ENCODE results near the gene SUGCT.

DNA sequence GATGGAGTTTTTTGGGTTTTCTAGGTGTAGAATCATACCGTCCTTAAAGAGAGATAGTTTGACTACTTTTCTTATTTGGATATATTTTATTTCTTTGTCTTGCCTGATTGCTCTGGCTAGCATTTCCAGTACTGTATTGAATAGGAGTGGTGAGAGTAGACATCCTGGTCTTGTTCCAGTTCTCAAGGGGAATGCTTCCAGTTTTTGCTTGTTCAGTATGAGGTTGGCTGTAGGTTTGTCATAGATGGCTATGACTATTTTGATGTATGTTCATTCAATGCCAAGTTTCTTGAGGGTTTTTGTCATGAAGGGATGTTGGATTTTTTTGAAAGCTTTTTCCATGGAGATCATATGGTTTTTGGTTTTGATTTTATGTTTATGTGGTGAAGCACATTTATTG lies 676.9 kb downstream of the SUGCT start:
- no peak for TF ChIP-seq POLR2A (IDR thresholded peaks at IDR 0.05; ENCODE audit: low read depth)
- TF ChIP-seq, protein P1, sequence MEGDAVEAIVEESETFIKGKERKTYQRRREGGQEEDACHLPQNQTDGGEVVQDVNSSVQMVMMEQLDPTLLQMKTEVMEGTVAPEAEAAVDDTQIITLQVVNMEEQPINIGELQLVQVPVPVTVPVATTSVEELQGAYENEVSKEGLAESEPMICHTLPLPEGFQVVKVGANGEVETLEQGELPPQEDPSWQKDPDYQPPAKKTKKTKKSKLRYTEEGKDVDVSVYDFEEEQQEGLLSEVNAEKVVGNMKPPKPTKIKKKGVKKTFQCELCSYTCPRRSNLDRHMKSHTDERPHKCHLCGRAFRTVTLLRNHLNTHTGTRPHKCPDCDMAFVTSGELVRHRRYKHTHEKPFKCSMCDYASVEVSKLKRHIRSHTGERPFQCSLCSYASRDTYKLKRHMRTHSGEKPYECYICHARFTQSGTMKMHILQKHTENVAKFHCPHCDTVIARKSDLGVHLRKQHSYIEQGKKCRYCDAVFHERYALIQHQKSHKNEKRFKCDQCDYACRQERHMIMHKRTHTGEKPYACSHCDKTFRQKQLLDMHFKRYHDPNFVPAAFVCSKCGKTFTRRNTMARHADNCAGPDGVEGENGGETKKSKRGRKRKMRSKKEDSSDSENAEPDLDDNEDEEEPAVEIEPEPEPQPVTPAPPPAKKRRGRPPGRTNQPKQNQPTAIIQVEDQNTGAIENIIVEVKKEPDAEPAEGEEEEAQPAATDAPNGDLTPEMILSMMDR (IDR thresholded peaks at IDR 0.05): no peak

Measured in esophagus muscularis mucosa (tissue), 3 donors.